Transverse colon (tissue), 3 donors: ENCODE measurements around the gene HMGCL.

ENCODE experiments used
- CTCF ChIP-seq, 5 experiments: fragments of 200-600 bp in 3 of 5; fragments of 450-650 bp in 2 of 5; sonication (generic) in 3 of 5; IDR thresholded peaks; 1 replicate in 2 of 5; 2 replicates in 3 of 5; pipeline ENCODE4 v1.5.1; 2016 to 2017; ENCODE audit warnings: antibody characterized with exemption in 5 of 5, inconsistent platforms in 3 of 5, mild to moderate bottlenecking in 2 of 5, moderate library complexity in 1 of 5
- POLR2A ChIP-seq: fragments of 450-650 bp; IDR thresholded peaks from one replicate; pipeline ENCODE4 v1.6.1; 2016; ENCODE audit warnings: antibody characterized with exemption, mild to moderate bottlenecking, moderate library complexity

- TF ChIP-seq POLR2A (no peak), CTCF (IDR thresholded peaks at IDR 0.05) (no peak)
Measured at GRCh38 chr1:23768733-23769132, 56.5 kb downstream of the HMGCL start.
